RWPE2 (cell line): ENCODE data around the gene CDC42BPB.

Source experiments
- ATAC-seq: fragments of 200-7000 bp; cut with Tn5 transposase; 3 replicates; pipeline ENCODE4 v1.9.1; 2021; ENCODE audit warnings: low read depth
- DNase-seq: peaks from one replicate; pipeline ENCODE4 v3.0.0-alpha.2; 2020; ENCODE audit warnings: low spot score
- H3K27ac ChIP-seq: fragments of 450-650 bp; 2 replicates; pipeline ENCODE4 v1.5.1; 2017; ENCODE audit warnings: mild to moderate bottlenecking; ENCODE audit not compliant: poor library complexity, severe bottlenecking
- H3K27me3 ChIP-seq: fragments of 250-450 bp; sonication (Bioruptor Pico); 2 replicates; pipeline ENCODE4 v1.5.1; 2021; ENCODE audit warnings: mild to moderate bottlenecking, moderate library complexity; ENCODE audit not compliant: insufficient read depth, poor library complexity, severe bottlenecking
- H3K36me3 ChIP-seq: fragments of 250-450 bp; sonication (Bioruptor Pico); 2 replicates; pipeline ENCODE4 v1.5.1; 2020; ENCODE audit warnings: low read depth, mild to moderate bottlenecking, moderate library complexity
- H3K4me1 ChIP-seq: fragments of 250-450 bp; sonication (Bioruptor Pico); 2 replicates; pipeline ENCODE4 v1.5.1; 2021; ENCODE audit warnings: mild to moderate bottlenecking, moderate library complexity; ENCODE audit not compliant: insufficient read depth, poor library complexity, severe bottlenecking
- H3K4me3 ChIP-seq: fragments of 250-450 bp; sonication (Bioruptor Pico); 2 replicates; pipeline ENCODE4 v1.5.1; 2021; ENCODE audit warnings: mild to moderate bottlenecking, moderate library complexity; ENCODE audit not compliant: severe bottlenecking
- H3K9me3 ChIP-seq: fragments of 250-450 bp; sonication (Bioruptor Pico); 2 replicates; pipeline ENCODE4 v1.5.1; 2021; ENCODE audit warnings: mild to moderate bottlenecking, moderate library complexity; ENCODE audit not compliant: severe bottlenecking
- CTCF ChIP-seq: fragments of 450-650 bp; IDR thresholded peaks from one replicate; pipeline ENCODE4 v1.5.1; 2017; ENCODE audit warnings: mild to moderate bottlenecking, moderate library complexity; ENCODE audit not compliant: poor library complexity, severe bottlenecking

The CDC42BPB gene

GRCh38 chr14:102951799-102952198 lies 105.5 kb downstream of the CDC42BPB start:
- no peaks in the 10 kb centered on the region for H3K4me1 ChIP-seq
- no peaks in the 10 kb centered on the region for H3K9me3 ChIP-seq
- no peak overlapping the region for H3K4me3 ChIP-seq
- no peak overlapping the region for H3K27ac ChIP-seq
- no peak for DNase-seq
- no peak for ATAC-seq
- no peaks in the 10 kb centered on the region for H3K27me3 ChIP-seq
- TF ChIP-seq CTCF, result no peak
- peaks cover 92% of the 10 kb centered on the region for H3K36me3 ChIP-seq

- Histone ChIP-seq H3K36me3 (peaks cover 92% of the 10 kb centered on the region), H3K4me1 (no peaks in the 10 kb centered on the region), H3K9me3 (no peaks in the 10 kb centered on the region), H3K27me3 (no peaks in the 10 kb centered on the region), H3K27ac (no peak overlapping the region), H3K4me3 (no peak overlapping the region)
- DNase-seq (peak; percentile 70), ATAC-seq (no peak)
- no peak for TF ChIP-seq CTCF
Measured at GRCh38 chr14:102951034-102951433, 106.3 kb downstream of the CDC42BPB start.

- H3K9me3 ChIP-seq, result no peaks in the 10 kb centered on the region
- ATAC-seq (peak; percentile 7; the same call in 1 of the 3 replicates), DNase-seq (peak; percentile 66)
- H3K4me1 ChIP-seq, result no peaks in the 10 kb centered on the region
- no peak overlapping the region for H3K4me3 ChIP-seq
- peaks cover 92% of the 10 kb centered on the region for H3K36me3 ChIP-seq
- H3K27ac ChIP-seq, result no peak overlapping the region
- no peak for TF ChIP-seq CTCF
- no peaks in the 10 kb centered on the region for H3K27me3 ChIP-seq
Measured at GRCh38 chr14:102949801-102950451, 107.4 kb downstream of the CDC42BPB start.

GRCh38 chr14:102949062-102949800 lies 108.1 kb downstream of the CDC42BPB start:
- Histone ChIP-seq H3K4me3 (no peak overlapping the region), H3K36me3 (peaks cover 92% of the 10 kb centered on the region), H3K4me1 (no peaks in the 10 kb centered on the region), H3K9me3 (no peaks in the 10 kb centered on the region), H3K27ac (no peak overlapping the region), H3K27me3 (no peaks in the 10 kb centered on the region)
- ATAC-seq (no peak), DNase-seq (peak; percentile 65)
- TF ChIP-seq CTCF, result no peak

- DNase-seq (peak; percentile 69), ATAC-seq (no peak; the same call in 2 of the 3 replicates)
- Histone ChIP-seq H3K9me3 (no peaks in the 10 kb centered on the region), H3K36me3 (peaks cover 92% of the 10 kb centered on the region), H3K4me3 (no peak overlapping the region), H3K4me1 (no peaks in the 10 kb centered on the region), H3K27ac (no peak overlapping the region), H3K27me3 (no peaks in the 10 kb centered on the region)
- TF ChIP-seq CTCF, result no peak
Measured at GRCh38 chr14:102948698-102949061, 108.7 kb downstream of the CDC42BPB start.
